MCF 10A (cell line): ENCODE data around the gene PTPRZ1. TPM values are rescaled to one million over a fixed set of nuclear protein-coding genes. Genes with fewer than 3 reads are reported as not detected.

Experiments used
- BruUV-seq: library from RNA; stranded (reverse); fragments of 400-500 nt; replicated peaks from 2 replicates; lab custom pipeline; 2021; lab: Mats Ljungman, UMichigan
- CTCF ChIA-PET: fragments of 300-600 bp; sonication (Branson Sonifier 250); formaldehyde crosslinking; extraction: SDS; loops from one replicate; lab custom pipeline; 2021; ENCODE audit warnings: antibody characterized with exemption, inconsistent platforms; lab: Yijun Ruan, JAX
- POLR2A ChIA-PET: fragments of 300-600, 350-650 bp; sonication (Branson Sonifier 250); formaldehyde crosslinking; extraction: SDS; loops from one replicate; lab custom pipeline; 2020; ENCODE audit warnings: antibody characterized with exemption, inconsistent platforms; lab: Yijun Ruan, JAX
- DNase-seq: peaks from one replicate; pipeline ENCODE4 v3.0.0-alpha.2; 2018; ENCODE audit not compliant: unreplicated experiment
- H3K27ac Mint-ChIP-seq: one replicate; pipeline ENCODE4 v1.8.0; 2022; ENCODE audit warnings: mild to moderate bottlenecking, low read depth, mixed read lengths; ENCODE audit not compliant: unreplicated experiment
- H3K27me3 Mint-ChIP-seq: one replicate; pipeline ENCODE4 v1.8.0; 2022; ENCODE audit warnings: mixed read lengths; ENCODE audit not compliant: insufficient read depth, unreplicated experiment
- H3K36me3 Mint-ChIP-seq: one replicate; pipeline ENCODE4 v1.8.0; 2022; ENCODE audit warnings: mild to moderate bottlenecking, moderate library complexity, mixed read lengths; ENCODE audit not compliant: insufficient read depth, unreplicated experiment
- H3K4me1 Mint-ChIP-seq: one replicate; pipeline ENCODE4 v1.8.0; 2022; ENCODE audit warnings: mixed read lengths; ENCODE audit not compliant: insufficient read depth, unreplicated experiment
- H3K4me3 Mint-ChIP-seq: one replicate; pipeline ENCODE4 v1.8.0; 2022; ENCODE audit warnings: mild to moderate bottlenecking, moderate library complexity, mixed read lengths; ENCODE audit not compliant: unreplicated experiment
- H3K9me3 Mint-ChIP-seq: one replicate; pipeline ENCODE4 v1.8.0; 2022; ENCODE audit warnings: mixed read lengths; ENCODE audit not compliant: unreplicated experiment
- CTCF ChIP-seq: fragments of 200-600 bp; IDR thresholded peaks from one replicate; pipeline ENCODE4 v1.8.0; 2022; ENCODE audit warnings: antibody characterized with exemption, mild to moderate bottlenecking; ENCODE audit not compliant: unreplicated experiment
- intact Hi-C: fragments of 100-400 bp; cut with micrococcal nuclease; formaldehyde crosslinking; loops from 2 replicates; pipeline ENCODE4 v1.14.1; 2022
- total RNA-seq: library from RNA; stranded (reverse); gene quantifications from 2 replicates; pipeline ENCODE4 v1.2.3, GENCODE V29; 2022

PTPRZ1 gene
- total RNA-seq, 1 experiment from 2014 or later = 11.1 TPM

- no TSS peak for BruUV-seq
- no peak overlapping the region for H3K4me3 Mint-ChIP-seq
- no peak for DNase-seq
- ChIA-PET CTCF (interaction anchor here (0.8 kb wide), 1 partner anchor 12 kb away, joined by 3 read pairs; no protein-coding TSS in a partner anchor), POLR2A (interaction anchor here (0.6 kb wide), 1 partner anchor 338 kb away, joined by 3 read pairs; no protein-coding TSS in a partner anchor)
- peaks cover 6% of the 10 kb centered on the region for H3K4me1 Mint-ChIP-seq
- no peak for TF ChIP-seq CTCF
- H3K9me3 Mint-ChIP-seq = no peaks in the 10 kb centered on the region
- H3K27ac Mint-ChIP-seq = no peak overlapping the region
- no peaks in the 10 kb centered on the region for H3K36me3 Mint-ChIP-seq
- intact Hi-C loops = no loop called here
- no peaks in the 10 kb centered on the region for H3K27me3 Mint-ChIP-seq
Observed at GRCh38 chr7:122040147-122040546, 167.2 kb downstream of the PTPRZ1 start.

- Mint-ChIP-seq H3K36me3 (no peaks in the 10 kb centered on the region), H3K27ac (no peak overlapping the region), H3K4me1 (peaks cover 5% of the 10 kb centered on the region), H3K4me3 (no peak overlapping the region), H3K9me3 (no peaks in the 10 kb centered on the region), H3K27me3 (no peaks in the 10 kb centered on the region)
- no TSS peak for BruUV-seq
- intact Hi-C loops = no loop called here
- DNase-seq = peak; percentile 57
- no peak for TF ChIP-seq CTCF
- CTCF ChIA-PET = no interaction called here
- POLR2A ChIA-PET = interaction anchor here (0.7 kb wide), 2 partner anchors 10 to 15 kb away, joined by 3 to 4 read pairs; no protein-coding TSS in a partner anchor
Observed at GRCh38 chr7:122046402-122046801, 173.4 kb downstream of the PTPRZ1 start.

GRCh38 chr7:122054393-122054792 lies 181.4 kb downstream of the PTPRZ1 start:
- BruUV-seq = no TSS peak
- H3K4me3 Mint-ChIP-seq = no peak overlapping the region
- ChIA-PET POLR2A (interaction anchor here (1.0 kb wide), 1 partner anchor 34 kb away, joined by 3 read pairs; no protein-coding TSS in a partner anchor), CTCF (no interaction called here)
- DNase-seq = no peak
- no peaks in the 10 kb centered on the region for H3K27me3 Mint-ChIP-seq
- no peaks in the 10 kb centered on the region for H3K4me1 Mint-ChIP-seq
- intact Hi-C loops = no loop called here
- no peaks in the 10 kb centered on the region for H3K9me3 Mint-ChIP-seq
- no peak overlapping the region for H3K27ac Mint-ChIP-seq
- peaks cover 6% of the 10 kb centered on the region for H3K36me3 Mint-ChIP-seq
- TF ChIP-seq CTCF = no peak

GRCh38 chr7:122055073-122055472 lies 182.1 kb downstream of the PTPRZ1 start:
- no TSS peak for BruUV-seq
- ChIA-PET POLR2A (interaction anchor here (1.0 kb wide), 1 partner anchor 33 kb away, joined by 3 read pairs; no protein-coding TSS in a partner anchor), CTCF (no interaction called here)
- H3K36me3 Mint-ChIP-seq = peaks cover 7% of the 10 kb centered on the region
- intact Hi-C loops = no loop called here
- H3K27me3 Mint-ChIP-seq = no peaks in the 10 kb centered on the region
- TF ChIP-seq CTCF = no peak
- H3K4me3 Mint-ChIP-seq = no peak overlapping the region
- no peak for DNase-seq
- no peak overlapping the region for H3K27ac Mint-ChIP-seq
- H3K9me3 Mint-ChIP-seq = no peaks in the 10 kb centered on the region
- H3K4me1 Mint-ChIP-seq = no peaks in the 10 kb centered on the region
